HG03066 (cell line): ENCODE measurements around the gene PPFIBP1.
"Not testable (repeated sequence)": the region's sequence is repeated elsewhere in the genome, so short reads cannot be mapped to it uniquely, and the experiment has no call there.

ENCODE experiments used
- ATAC-seq: cut with Tn5 transposase; IDR thresholded peaks from one replicate; pipeline ENCODE4 v1.9.1; 2021; ENCODE audit warnings: low read depth; ENCODE audit not compliant: unreplicated experiment

The PPFIBP1 gene

GRCh38 chr12:27644158-27644845, 120.3 kb downstream of the PPFIBP1 start:
- no peak for ATAC-seq

- no peak for ATAC-seq
Observed at GRCh38 chr12:27645671-27646070, 121.7 kb downstream of the PPFIBP1 start.

GRCh38 chr12:27646149-27646548, 122.1 kb downstream of the PPFIBP1 start:
- ATAC-seq = no peak

- ATAC-seq = no peak
Observed at GRCh38 chr12:27650011-27650410, 126.0 kb downstream of the PPFIBP1 start.

- no peak for ATAC-seq
Observed at GRCh38 chr12:27651201-27651600, 127.2 kb downstream of the PPFIBP1 start.

- ATAC-seq = no peak
Observed at GRCh38 chr12:27652174-27652763, 128.3 kb downstream of the PPFIBP1 start.

GRCh38 chr12:27653661-27654060, 129.7 kb downstream of the PPFIBP1 start:
- ATAC-seq = no peak

- not testable (repeated sequence) for ATAC-seq
Observed at GRCh38 chr12:27655476-27655875, 131.5 kb downstream of the PPFIBP1 start.

- no peak for ATAC-seq
Observed at GRCh38 chr12:27657296-27657695, 133.3 kb downstream of the PPFIBP1 start.

GRCh38 chr12:27665704-27666103, 141.7 kb downstream of the PPFIBP1 start:
- ATAC-seq = no peak

GRCh38 chr12:27666510-27666909, 142.5 kb downstream of the PPFIBP1 start:
- no peak for ATAC-seq

GRCh38 chr12:27667540-27667939, 143.5 kb downstream of the PPFIBP1 start:
- ATAC-seq = no peak

GRCh38 chr12:27672051-27672450, 148.0 kb downstream of the PPFIBP1 start:
- no peak for ATAC-seq

- no peak for ATAC-seq
Observed at GRCh38 chr12:27672643-27673042, 148.6 kb downstream of the PPFIBP1 start.

GRCh38 chr12:27673101-27673718, 149.2 kb downstream of the PPFIBP1 start:
- no peak for ATAC-seq

- no peak for ATAC-seq
Observed at GRCh38 chr12:27674989-27675388, 151.0 kb downstream of the PPFIBP1 start.

- ATAC-seq = no peak
Observed at GRCh38 chr12:27680619-27681018, 156.6 kb downstream of the PPFIBP1 start.

- no peak for ATAC-seq
Observed at GRCh38 chr12:27682534-27682933, 158.5 kb downstream of the PPFIBP1 start.

- no peak for ATAC-seq
Observed at GRCh38 chr12:27685274-27685673, 161.3 kb downstream of the PPFIBP1 start.

GRCh38 chr12:27686147-27686546, 162.1 kb downstream of the PPFIBP1 start:
- no peak for ATAC-seq

GRCh38 chr12:27688671-27689070, 164.7 kb downstream of the PPFIBP1 start:
- ATAC-seq = no peak
